K562 (cell line): ENCODE results near the gene FAM83G.
"Not testable (repeated sequence)": the region's sequence is repeated elsewhere in the genome, so short reads cannot be mapped to it uniquely, and the experiment has no call there.

Source experiments
- CHD4 ChIP-seq: fragments of 200-600 bp; sonication (generic); IDR thresholded peaks from 3 replicates; pipeline ENCODE4 v1.6.1; 2012; ENCODE audit warnings: low read depth, mild to moderate bottlenecking, mixed read lengths, low read length, inconsistent platforms; ENCODE audit not compliant: insufficient read depth, insufficient replicate concordance, poor library complexity, severe bottlenecking
- E2F1 ChIP-seq: sonication (generic); formaldehyde crosslinking; IDR thresholded peaks from 2 replicates; pipeline ENCODE4 v1.8.1; 2023; ENCODE audit warnings: mild to moderate bottlenecking, missing genetic modification reagents, moderate library complexity
- KLF10 ChIP-seq: fragments of 250-450 bp; sonication (Bioruptor Pico); IDR thresholded peaks from 2 replicates; pipeline ENCODE4 v1.6.1; 2021; ENCODE audit warnings: matching md5 sums
- MEF2A ChIP-seq: IDR thresholded peaks from 2 replicates; pipeline ENCODE4 v1.6.1; 2011; ENCODE audit warnings: low read depth, mild to moderate bottlenecking, low read length, moderate library complexity; ENCODE audit not compliant: control insufficient read depth
- NFRKB ChIP-seq: fragments of 450-650 bp; IDR thresholded peaks from 2 replicates; pipeline ENCODE4 v1.6.1; 2016; ENCODE audit warnings: low read depth
- POLR2A ChIP-seq: fragments of 450-650 bp; conservative IDR thresholded peaks from 2 replicates; pipeline ENCODE4 v1.6.1; 2016
- POLR2AphosphoS5 ChIP-seq: IDR thresholded peaks from 2 replicates; pipeline ENCODE4 v1.6.1; 2011; ENCODE audit warnings: mild to moderate bottlenecking, low read depth, low read length, moderate library complexity; ENCODE audit not compliant: control insufficient read depth, insufficient read depth
- SRF ChIP-seq, 2 experiments: fragments of 250-450, 450-650 bp in 1 of 2; sonication (Bioruptor Pico) in 1 of 2; sonication (generic) in 1 of 2; formaldehyde crosslinking; IDR thresholded peaks; 2 replicates each; pipeline versions ENCODE4 v1.5.0 to v1.5.1; 2020 to 2022; ENCODE audit warnings: mild to moderate bottlenecking in 1 of 2, missing genetic modification reagents in 1 of 2
- ZNF174 ChIP-seq: fragments of 250-450 bp; sonication (Bioruptor Pico); IDR thresholded peaks from 2 replicates; pipeline ENCODE4 v1.4.0; 2020; ENCODE audit warnings: mild to moderate bottlenecking
- ZNF76 ChIP-seq: fragments of 250-450 bp; sonication (Bioruptor Pico); IDR thresholded peaks from 2 replicates; pipeline ENCODE4 v1.4.0; 2020; ENCODE audit warnings: mild to moderate bottlenecking, moderate library complexity, borderline replicate concordance
- TF ChIP-seq, protein P1 (sequence below): sonication (generic); formaldehyde crosslinking; IDR thresholded peaks from 2 replicates; pipeline ENCODE4 v1.8.0; 2022; ENCODE audit warnings: mild to moderate bottlenecking, missing genetic modification reagents
- TF ChIP-seq, protein P2 (sequence below), 3 experiments: IDR thresholded peaks in 2 of 3; conservative IDR thresholded peaks in 1 of 3; 2 replicates each; pipeline ENCODE4 v1.5.1; 2011 to 2012; ENCODE audit warnings: low read length in 3 of 3, mild to moderate bottlenecking in 3 of 3, control low read depth in 2 of 3, improper control_type of control experiment in 1 of 3, inconsistent platforms in 1 of 3, low read depth in 1 of 3, mixed read lengths in 1 of 3, moderate library complexity in 1 of 3; ENCODE audit not compliant: insufficient read depth in 2 of 3
- TF ChIP-seq, protein P3 (sequence below), 2 experiments: fragments of 450-650 bp in 1 of 2; sonication (generic) in 1 of 2; formaldehyde crosslinking; conservative IDR thresholded peaks; 2 replicates each; pipeline versions ENCODE4 v1.4.0 to v1.8.1; 2020 to 2022; ENCODE audit warnings: mild to moderate bottlenecking in 1 of 2, missing genetic modification reagents in 1 of 2

DNA sequence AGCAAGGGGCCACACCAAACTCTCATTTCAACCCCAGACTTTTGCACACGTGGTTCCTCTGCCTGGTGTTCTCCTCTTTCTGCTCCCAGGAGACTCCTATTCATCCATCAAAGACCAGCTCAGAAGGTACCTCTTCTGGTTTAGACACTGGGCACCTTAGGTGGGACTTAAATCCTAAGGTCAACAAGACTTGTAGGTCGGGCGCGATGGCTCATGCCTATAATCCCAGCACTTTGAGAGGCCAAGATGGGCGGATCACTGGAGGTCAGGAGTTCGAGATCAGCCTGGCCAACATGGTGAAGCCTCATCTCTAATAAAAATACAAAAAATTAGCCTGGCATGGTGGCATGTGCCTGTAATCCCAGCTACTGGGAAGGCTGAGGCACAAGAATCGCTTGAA lies 42.9 kb upstream of the FAM83G start:
- not testable (repeated sequence) for TF ChIP-seq POLR2A; KLF10; E2F1 (CRISPR knock-in tag); NFRKB; SRF (CRISPR knock-in tag; IDR thresholded peaks at IDR 0.05); ZNF76; POLR2AphosphoS5; CHD4; ZNF174 (CRISPR knock-in tag); MEF2A
- TF ChIP-seq, protein P1, sequence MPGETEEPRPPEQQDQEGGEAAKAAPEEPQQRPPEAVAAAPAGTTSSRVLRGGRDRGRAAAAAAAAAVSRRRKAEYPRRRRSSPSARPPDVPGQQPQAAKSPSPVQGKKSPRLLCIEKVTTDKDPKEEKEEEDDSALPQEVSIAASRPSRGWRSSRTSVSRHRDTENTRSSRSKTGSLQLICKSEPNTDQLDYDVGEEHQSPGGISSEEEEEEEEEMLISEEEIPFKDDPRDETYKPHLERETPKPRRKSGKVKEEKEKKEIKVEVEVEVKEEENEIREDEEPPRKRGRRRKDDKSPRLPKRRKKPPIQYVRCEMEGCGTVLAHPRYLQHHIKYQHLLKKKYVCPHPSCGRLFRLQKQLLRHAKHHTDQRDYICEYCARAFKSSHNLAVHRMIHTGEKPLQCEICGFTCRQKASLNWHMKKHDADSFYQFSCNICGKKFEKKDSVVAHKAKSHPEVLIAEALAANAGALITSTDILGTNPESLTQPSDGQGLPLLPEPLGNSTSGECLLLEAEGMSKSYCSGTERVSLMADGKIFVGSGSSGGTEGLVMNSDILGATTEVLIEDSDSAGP (CRISPR knock-in tag), result not testable (repeated sequence)
- TF ChIP-seq, protein P2, sequence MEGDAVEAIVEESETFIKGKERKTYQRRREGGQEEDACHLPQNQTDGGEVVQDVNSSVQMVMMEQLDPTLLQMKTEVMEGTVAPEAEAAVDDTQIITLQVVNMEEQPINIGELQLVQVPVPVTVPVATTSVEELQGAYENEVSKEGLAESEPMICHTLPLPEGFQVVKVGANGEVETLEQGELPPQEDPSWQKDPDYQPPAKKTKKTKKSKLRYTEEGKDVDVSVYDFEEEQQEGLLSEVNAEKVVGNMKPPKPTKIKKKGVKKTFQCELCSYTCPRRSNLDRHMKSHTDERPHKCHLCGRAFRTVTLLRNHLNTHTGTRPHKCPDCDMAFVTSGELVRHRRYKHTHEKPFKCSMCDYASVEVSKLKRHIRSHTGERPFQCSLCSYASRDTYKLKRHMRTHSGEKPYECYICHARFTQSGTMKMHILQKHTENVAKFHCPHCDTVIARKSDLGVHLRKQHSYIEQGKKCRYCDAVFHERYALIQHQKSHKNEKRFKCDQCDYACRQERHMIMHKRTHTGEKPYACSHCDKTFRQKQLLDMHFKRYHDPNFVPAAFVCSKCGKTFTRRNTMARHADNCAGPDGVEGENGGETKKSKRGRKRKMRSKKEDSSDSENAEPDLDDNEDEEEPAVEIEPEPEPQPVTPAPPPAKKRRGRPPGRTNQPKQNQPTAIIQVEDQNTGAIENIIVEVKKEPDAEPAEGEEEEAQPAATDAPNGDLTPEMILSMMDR (IDR thresholded peaks at IDR 0.05 in 2 of 3, conservative IDR thresholded peaks at IDR 0.05 in 1 of 3; ENCODE audit: insufficient read depth in 2 of 3, low read depth in 1 of 3, low read length in 3 of 3), result not testable (repeated sequence)
- TF ChIP-seq, protein P3, sequence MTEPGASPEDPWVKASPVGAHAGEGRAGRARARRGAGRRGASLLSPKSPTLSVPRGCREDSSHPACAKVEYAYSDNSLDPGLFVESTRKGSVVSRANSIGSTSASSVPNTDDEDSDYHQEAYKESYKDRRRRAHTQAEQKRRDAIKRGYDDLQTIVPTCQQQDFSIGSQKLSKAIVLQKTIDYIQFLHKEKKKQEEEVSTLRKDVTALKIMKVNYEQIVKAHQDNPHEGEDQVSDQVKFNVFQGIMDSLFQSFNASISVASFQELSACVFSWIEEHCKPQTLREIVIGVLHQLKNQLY (CRISPR knock-in tag; conservative IDR thresholded peaks at IDR 0.05), result not testable (repeated sequence)
